HCT116 (cell line): ENCODE measurements around the gene FHIT. TPM values are rescaled to one million over a fixed set of nuclear protein-coding genes. Genes with fewer than 3 reads are reported as not detected.

Experiments used
- ATAC-seq: fragments of 200-7000 bp; cut with Tn5 transposase; 2 replicates; pipeline ENCODE4 v1.9.1; 2020; ENCODE audit warnings: mild to moderate bottlenecking, moderate library complexity
- BruUV-seq: library from RNA; stranded (reverse); fragments of 400-500 nt; replicated peaks from 2 replicates; lab custom pipeline; 2021; lab: Mats Ljungman, UMichigan
- CTCF ChIA-PET: fragments of 300-600 bp; sonication (Branson Sonifier 250); formaldehyde crosslinking; loops from one replicate; lab custom pipeline; 2021; ENCODE audit warnings: antibody characterized with exemption; lab: Charles Lee
- POLR2A ChIA-PET: fragments of 300-600, 350-600 bp; sonication (Branson Sonifier 250); formaldehyde crosslinking; loops from one replicate; lab custom pipeline; 2021; ENCODE audit warnings: antibody characterized with exemption; lab: Charles Lee
- RAD21 ChIA-PET, 2 experiments: fragments of 300-600 bp; sonication (Branson Sonifier 250); formaldehyde crosslinking; loops; one replicate each; lab custom pipeline; 2023; ENCODE audit warnings: low total read pairs in 2 of 2; ENCODE audit not compliant: uncharacterized antibody in 2 of 2, unreplicated experiment in 2 of 2, low non-redundant PET in 1 of 2; lab: Charles Lee
- DNase-seq: peaks from one replicate; pipeline ENCODE4 v3.0.0-alpha.2; 2010; ENCODE audit warnings: low read depth, low spot score
- H2AFZ ChIP-seq: fragments of 200-600 bp; shearing (Covaris generic), sonication (generic); 2 replicates; pipeline ENCODE4 v1.6.1; 2017; ENCODE audit warnings: low read depth, mixed run types, mixed read lengths, antibody characterized with exemption, low read length; ENCODE audit not compliant: poor library complexity, severe bottlenecking
- H3K27ac ChIP-seq: 2 replicates; pipeline ENCODE4 v1.5.1; 2012; ENCODE audit warnings: low read depth, low read length
- H3K27me3 ChIP-seq: fragments of 200-600 bp; sonication (generic); 2 replicates; pipeline ENCODE4 v1.6.1; 2016; ENCODE audit warnings: mixed run types, low read length, mixed read lengths; ENCODE audit not compliant: insufficient read depth
- H3K36me3 ChIP-seq, 2 experiments: fragments of 200-500 bp in 1 of 2; fragments of 200-600 bp in 1 of 2; sonication (Bioruptor generic) in 1 of 2; sonication (generic) in 1 of 2; 2 replicates each; pipeline versions ENCODE4 v1.5.1 to v1.6.1; 2014 to 2016; ENCODE audit warnings: low read length in 2 of 2, inconsistent platforms in 1 of 2, mixed read lengths in 1 of 2, mixed run types in 1 of 2; ENCODE audit not compliant: insufficient read depth in 2 of 2, control insufficient read depth in 1 of 2
- H3K4me1 ChIP-seq, 2 experiments: fragments of 200-600 bp in 1 of 2; sonication (generic) in 1 of 2; 2 replicates each; pipeline versions ENCODE4 v1.5.1 to v1.6.1; 2012 to 2017; ENCODE audit warnings: low read length in 2 of 2, inconsistent platforms in 1 of 2, mild to moderate bottlenecking in 1 of 2, mixed read lengths in 1 of 2, mixed run types in 1 of 2, moderate library complexity in 1 of 2; ENCODE audit not compliant: insufficient read depth in 2 of 2, control insufficient read depth in 1 of 2
- H3K4me2 ChIP-seq: fragments of 200-600 bp; sonication (generic); 2 replicates; pipeline ENCODE4 v1.6.1; 2017; ENCODE audit warnings: mixed run types, low read length, mixed read lengths
- H3K4me3 ChIP-seq, 2 experiments: fragments of 200-600 bp in 1 of 2; sonication (generic) in 1 of 2; replicated peaks in 1 of 2; 2 replicates each; pipeline ENCODE4 v1.5.1; 2011 to 2016; ENCODE audit warnings: low read length in 2 of 2, control low read depth in 1 of 2, low read depth in 1 of 2, mild to moderate bottlenecking in 1 of 2, mixed read lengths in 1 of 2, mixed run types in 1 of 2
- H3K79me2 ChIP-seq: fragments of 200-600 bp; sonication (generic); 2 replicates; pipeline ENCODE4 v1.6.1; 2017; ENCODE audit warnings: mild to moderate bottlenecking, mixed run types, low read length, moderate library complexity, mixed read lengths; ENCODE audit not compliant: insufficient read depth
- H3K9ac ChIP-seq: fragments of 200-600 bp; sonication (generic); 2 replicates; pipeline ENCODE4 v1.6.1; 2016; ENCODE audit warnings: low read length, mixed read lengths
- H3K9me2 ChIP-seq: fragments of 200-600 bp; sonication (generic), shearing (Covaris generic); 2 replicates; pipeline ENCODE4 v1.6.1; 2017; ENCODE audit warnings: mixed run types, mild to moderate bottlenecking, moderate library complexity; ENCODE audit not compliant: insufficient read depth
- H3K9me3 ChIP-seq, 2 experiments: fragments of 200-500 bp in 1 of 2; fragments of 200-600 bp in 1 of 2; sonication (Bioruptor generic) in 1 of 2; sonication (generic) in 1 of 2; 2 replicates each; pipeline ENCODE4 v1.6.1; 2014 to 2017; ENCODE audit warnings: low read length in 2 of 2, mixed read lengths in 2 of 2, inconsistent platforms in 1 of 2, low read depth in 1 of 2, mild to moderate bottlenecking in 1 of 2, mixed run types in 1 of 2, moderate library complexity in 1 of 2; ENCODE audit not compliant: control insufficient read depth in 1 of 2, insufficient read depth in 1 of 2
- H4K20me1 ChIP-seq: fragments of 200-600 bp; sonication (generic), shearing (Covaris generic); 2 replicates; pipeline ENCODE4 v1.6.1; 2017; ENCODE audit warnings: mixed run types, mild to moderate bottlenecking, moderate library complexity; ENCODE audit not compliant: insufficient read depth
- CBX3 ChIP-seq: IDR thresholded peaks from 2 replicates; pipeline ENCODE4 v1.6.1; 2012; ENCODE audit warnings: low read depth
- CTCF ChIP-seq, 3 experiments: fragments of 200-600 bp in 1 of 3; sonication (generic) in 1 of 3; IDR thresholded peaks in 2 of 3; conservative IDR thresholded peaks in 1 of 3; 2 replicates each; pipeline ENCODE4 v1.5.1; 2012 to 2017; ENCODE audit warnings: low read depth in 2 of 3, low read length in 2 of 3, antibody characterized with exemption in 1 of 3, borderline replicate concordance in 1 of 3, control low read depth in 1 of 3, mild to moderate bottlenecking in 1 of 3, mixed read lengths in 1 of 3, mixed run types in 1 of 3, moderate library complexity in 1 of 3; ENCODE audit not compliant: insufficient read depth in 1 of 3
- EGR1 ChIP-seq: IDR thresholded peaks from 2 replicates; pipeline ENCODE4 v1.6.1; 2012; ENCODE audit warnings: low read depth
- EZH2 ChIP-seq: fragments of 200-600 bp; sonication (generic); IDR thresholded peaks from 2 replicates; pipeline ENCODE4 v1.6.1; 2017; ENCODE audit warnings: antibody characterized with exemption, mixed run types
- EZH2phosphoT487 ChIP-seq: fragments of 200-600 bp; IDR thresholded peaks from 2 replicates; pipeline ENCODE4 v1.6.1; 2018; ENCODE audit warnings: antibody characterized with exemption, borderline replicate concordance
- FOSL1 ChIP-seq: IDR thresholded peaks from 2 replicates; pipeline ENCODE4 v1.6.1; 2012; ENCODE audit warnings: low read depth
- JUND ChIP-seq: IDR thresholded peaks from 2 replicates; pipeline ENCODE4 v1.6.1; 2012
- MAX ChIP-seq: IDR thresholded peaks from 2 replicates; pipeline ENCODE4 v1.6.1; 2012
- POLR2A ChIP-seq: IDR thresholded peaks from 2 replicates; pipeline ENCODE4 v1.7.0; 2011; ENCODE audit warnings: borderline replicate concordance; ENCODE audit not compliant: insufficient read depth, insufficient read length; ENCODE audit errors: extremely low read depth
- POLR2AphosphoS5 ChIP-seq: IDR thresholded peaks from 2 replicates; pipeline ENCODE4 v1.6.1; 2011; ENCODE audit warnings: mild to moderate bottlenecking, low read depth, low read length, moderate library complexity
- RAD21 ChIP-seq: IDR thresholded peaks from 2 replicates; pipeline ENCODE4 v1.6.1; 2012; ENCODE audit warnings: low read depth, mild to moderate bottlenecking
- REST ChIP-seq: IDR thresholded peaks from 2 replicates; pipeline ENCODE4 v1.6.1; 2012; ENCODE audit warnings: low read depth
- SIN3A ChIP-seq: IDR thresholded peaks from 2 replicates; pipeline ENCODE4 v1.6.1; 2012; ENCODE audit warnings: low read depth
- SP1 ChIP-seq: IDR thresholded peaks from 2 replicates; pipeline ENCODE4 v1.6.1; 2012; ENCODE audit warnings: low read depth
- SRF ChIP-seq: IDR thresholded peaks from 2 replicates; pipeline ENCODE4 v1.6.1; 2012; ENCODE audit warnings: low read depth
- TCF7L2 ChIP-seq: IDR thresholded peaks from 2 replicates; pipeline ENCODE4 v1.7.0; 2011; ENCODE audit warnings: borderline replicate concordance, inconsistent platforms; ENCODE audit not compliant: insufficient read depth, insufficient read length; ENCODE audit errors: extremely low read depth
- YY1 ChIP-seq: IDR thresholded peaks from 2 replicates; pipeline ENCODE4 v1.6.1; 2011; ENCODE audit warnings: low read length, low read depth, moderate library complexity, mild to moderate bottlenecking; ENCODE audit not compliant: insufficient replicate concordance; ENCODE audit errors: extremely low read depth
- ZFX ChIP-seq: fragments of 450-650 bp; IDR thresholded peaks from 2 replicates; pipeline ENCODE4 v1.6.1; 2017
- ZNF274 ChIP-seq: fragments of 200-500 bp; sonication (Bioruptor generic); IDR thresholded peaks from 2 replicates; pipeline ENCODE4 v1.6.1; 2014; ENCODE audit warnings: mild to moderate bottlenecking, low read depth, low read length, inconsistent platforms
- intact Hi-C: fragments of 100-400 bp; cut with micrococcal nuclease; formaldehyde crosslinking; loops from 2 replicates; pipeline ENCODE4 v1.10.0; 2022
- total RNA-seq: library from RNA; stranded (reverse); gene quantifications from one replicate; pipeline ENCODE4 v1.2.1, GENCODE V29; 2021; ENCODE audit not compliant: unreplicated experiment

FHIT gene
- total RNA-seq, 1 experiment from 2014 or later: 20.1 TPM

GRCh38 chr3:60226912-60227311, 1024.3 kb downstream of the FHIT start:
- intact Hi-C loops: loop anchor here (10.0 kb wide), 1 partner anchor 522 kb away; no protein-coding TSS in a partner anchor
- POLR2A ChIA-PET: no interaction called here
- Histone ChIP-seq H3K27me3 (no peaks in the 10 kb centered on the region), H4K20me1 (no peaks in the 10 kb centered on the region), H3K9me3 (no peaks in the 10 kb centered on the region), H3K79me2 (no peaks in the 10 kb centered on the region), H3K9me2 (no peaks in the 10 kb centered on the region), H2AFZ (no peak overlapping the region), H3K4me2 (no peak overlapping the region), H3K4me1 (no peaks in the 10 kb centered on the region), H3K9ac (no peak overlapping the region), H3K36me3 (no peaks in the 10 kb centered on the region), H3K27ac (no peak overlapping the region), H3K4me3 (no peak overlapping the region)
- RAD21 ChIA-PET: no interaction called here
- no peak for TF ChIP-seq EZH2phosphoT487
- TF ChIP-seq TCF7L2: no peak
- no peak for TF ChIP-seq YY1
- no peak for TF ChIP-seq FOSL1
- TF ChIP-seq EZH2: no peak
- TF ChIP-seq MAX: no peak
- no peak for TF ChIP-seq ZNF274
- no peak for TF ChIP-seq JUND
- TF ChIP-seq CTCF (IDR thresholded peaks at IDR 0.05 in 2 of 3, conservative IDR thresholded peaks at IDR 0.05 in 1 of 3; ENCODE audit: borderline replicate concordance in 1 of 3, insufficient read depth in 1 of 3, low read depth in 2 of 3, low read length in 2 of 3): no peak
- TF ChIP-seq POLR2A: no peak
- no peak for TF ChIP-seq SRF
- no peak for TF ChIP-seq SP1
- no peak for TF ChIP-seq ZFX
- TF ChIP-seq REST: no peak
- TF ChIP-seq SIN3A: no peak
- TF ChIP-seq RAD21: no peak
- no peak for TF ChIP-seq POLR2AphosphoS5
- TF ChIP-seq EGR1: no peak
- TF ChIP-seq CBX3: no peak
- CTCF ChIA-PET: no interaction called here
- ATAC-seq (no peak), DNase-seq (no peak)
- no TSS peak for BruUV-seq
